Stimulated activated CD4-positive, alpha-beta T cell treated with anti-CD3 and anti-CD28 coated beads, Interleukin-4, amount 100 ng/mL, for 1 hour (primary cell): ENCODE data around the gene HNRNPA2B1.

Source experiments
- DNase-seq: peaks from one replicate; pipeline ENCODE4 v3.0.0-alpha.2; 2020

HNRNPA2B1 gene

DNA sequence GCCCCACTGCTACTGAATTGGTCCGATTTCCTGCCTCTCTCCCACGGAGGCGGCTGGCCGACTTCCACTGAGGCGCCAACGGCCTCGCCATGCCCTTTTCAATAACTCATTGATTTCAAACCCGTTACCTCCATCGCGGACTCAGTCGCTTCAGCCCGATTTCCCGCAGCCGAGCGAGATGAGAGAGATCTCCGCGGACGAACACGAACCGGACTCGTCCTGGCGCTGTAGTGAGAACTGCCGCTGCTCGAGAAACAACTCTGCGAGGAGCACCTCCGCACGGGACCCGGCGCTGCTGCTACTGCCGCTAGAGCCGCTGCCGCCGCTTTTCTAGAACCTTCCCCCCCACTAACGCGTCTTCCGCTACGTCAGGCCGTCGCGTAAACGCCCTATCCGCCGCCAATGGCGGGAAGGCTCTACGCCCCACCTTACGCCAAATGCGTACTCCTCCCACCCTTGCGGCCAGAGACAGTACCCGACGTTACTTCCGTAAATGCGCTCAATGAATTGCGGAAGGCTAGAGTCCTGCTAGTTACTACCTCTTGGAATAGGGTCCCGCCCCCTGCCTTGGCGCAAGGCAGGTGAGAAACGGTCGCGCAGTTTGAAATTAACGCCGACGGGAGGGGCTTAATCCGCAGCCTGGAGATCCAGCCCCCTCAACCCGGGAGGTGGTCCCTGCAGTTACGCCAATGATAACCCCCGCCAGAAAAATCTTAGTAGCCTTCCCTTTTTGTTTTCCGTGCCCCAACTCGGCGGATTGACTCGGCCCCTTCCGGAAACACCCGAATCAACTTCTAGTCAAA, at the start of gene HNRNPA2B1:
HNRNPA2B1 (minus strand) TSS at position 303 of the 803 bp plus-strand sequence; CDS start at position 134, 169 bp downstream.
- peak; percentile 94 for DNase-seq

DNA sequence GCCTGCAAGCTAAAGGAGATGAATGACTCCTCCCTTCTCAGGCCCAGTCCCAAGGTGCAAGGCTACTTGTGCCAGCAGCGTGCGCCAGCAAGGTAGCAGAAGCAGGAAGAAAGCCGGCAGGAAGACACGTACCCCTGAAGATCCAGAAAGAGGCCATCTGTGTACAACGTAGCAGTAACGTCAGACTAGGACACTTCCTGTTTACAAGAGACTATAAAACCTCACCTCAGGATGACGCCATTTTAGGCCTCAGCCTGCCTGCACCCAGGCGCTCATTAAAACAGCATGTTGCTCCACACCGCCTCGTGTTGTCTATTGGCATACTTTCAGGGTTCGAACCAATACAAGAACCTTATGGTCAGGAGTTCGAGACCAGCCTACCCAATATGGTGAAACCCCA, 49.7 kb upstream of the HNRNPA2B1 start:
- DNase-seq, result no peak

DNA sequence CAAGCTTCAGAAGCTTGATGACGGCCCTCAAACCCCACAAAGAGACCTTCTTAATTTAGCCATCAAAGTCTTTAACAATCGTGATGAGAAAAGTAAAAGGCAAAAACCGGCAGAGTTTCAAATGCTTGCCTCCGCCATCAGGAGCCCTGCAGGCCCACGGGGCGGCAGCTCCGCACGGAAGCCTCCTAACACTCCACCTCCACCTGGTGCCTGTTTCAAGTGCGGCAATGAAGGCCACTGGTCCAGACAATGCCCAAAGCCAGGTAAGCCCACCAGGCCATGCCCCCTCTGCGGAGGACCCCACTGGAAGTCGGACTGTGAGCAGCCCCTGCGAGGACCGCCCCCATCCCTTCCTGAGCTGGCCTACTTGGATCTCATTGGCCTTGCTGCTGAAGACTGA, 44.6 kb upstream of the HNRNPA2B1 start:
- no peak for DNase-seq

DNA sequence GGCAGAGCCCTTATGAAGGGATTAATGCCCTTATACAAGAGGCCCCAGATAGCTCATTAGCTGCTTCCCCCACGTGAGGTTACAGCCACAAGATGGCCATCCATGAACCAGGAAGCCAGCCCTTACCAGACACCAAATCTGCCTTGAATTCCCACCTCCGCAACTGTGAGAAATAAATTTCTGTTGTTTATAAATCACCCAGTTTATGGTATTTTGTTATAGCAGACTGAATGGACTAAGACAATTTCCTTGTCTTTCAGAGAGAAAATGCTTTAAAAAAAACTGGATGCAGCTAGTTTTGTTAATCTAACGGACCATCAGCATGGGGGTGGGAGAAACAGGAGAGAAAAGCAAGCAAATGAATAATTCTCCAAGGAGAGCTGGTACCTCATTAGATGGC, 37.5 kb upstream of the HNRNPA2B1 start:
- no peak for DNase-seq

DNA sequence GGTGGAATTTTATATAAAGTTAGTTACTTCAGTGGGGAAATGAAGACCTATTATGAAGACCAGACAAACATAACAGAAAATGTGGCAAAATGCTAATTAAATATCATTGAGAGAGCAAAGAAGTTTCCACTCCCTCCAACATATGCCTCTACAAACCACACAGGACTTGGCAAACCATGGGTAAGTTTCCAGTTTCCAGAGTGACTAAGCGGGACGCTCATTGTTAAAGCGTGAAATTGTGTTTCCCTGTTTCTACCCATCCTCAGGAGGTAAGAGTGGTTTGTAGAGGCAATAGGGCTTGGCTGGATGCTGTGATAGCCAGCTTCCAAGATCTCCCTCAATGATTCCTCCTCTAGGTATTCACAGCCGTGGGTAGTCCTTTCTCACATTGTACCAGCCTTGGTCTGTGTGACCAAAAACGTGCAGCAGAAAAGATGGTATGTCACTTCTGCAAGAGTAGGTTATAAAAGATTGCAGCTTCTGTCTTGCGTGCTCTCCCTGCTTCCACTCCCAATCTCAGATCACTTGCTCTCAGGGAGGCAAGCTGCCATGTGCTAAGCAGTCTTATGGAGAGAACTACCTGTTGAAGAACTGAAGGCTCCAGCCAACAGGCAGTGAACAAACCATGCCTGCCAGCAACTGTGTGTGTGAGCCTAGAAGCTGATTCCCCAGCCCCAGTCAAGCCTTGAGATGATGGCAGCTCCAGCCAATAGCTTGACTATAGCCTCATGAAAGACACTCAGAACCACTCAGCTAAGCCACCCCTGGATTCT, 36.7 kb upstream of the HNRNPA2B1 start:
- no peak for DNase-seq

DNA sequence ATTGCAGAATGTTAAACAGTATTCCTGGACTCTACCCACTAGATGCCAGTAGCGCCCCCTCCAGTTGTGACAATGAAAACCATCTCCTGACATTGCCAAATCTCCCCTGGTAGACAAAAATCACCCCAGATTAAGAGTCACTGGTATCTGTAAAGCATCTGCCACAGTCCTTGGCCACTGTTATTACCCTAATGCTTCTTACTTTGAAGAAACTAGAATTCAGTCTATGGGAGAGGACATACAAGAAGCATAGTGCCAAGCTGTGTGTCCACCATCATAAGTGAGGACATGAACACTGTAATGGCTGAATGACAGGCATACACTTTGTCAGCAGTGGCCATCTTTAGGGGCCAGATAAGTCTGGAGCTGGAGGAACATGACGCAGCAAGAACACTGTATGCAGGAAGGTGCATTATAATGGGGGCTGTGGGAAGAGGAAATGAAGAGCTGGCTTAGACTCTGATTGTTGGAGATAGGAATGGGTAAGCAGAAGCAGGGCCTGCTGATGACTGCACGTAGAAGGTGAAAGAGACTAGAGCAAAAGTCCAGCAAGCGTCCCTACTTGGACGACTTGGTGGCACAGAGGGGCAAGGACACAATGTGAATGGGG, 33.5 kb upstream of the HNRNPA2B1 start:
- DNase-seq, result no peak

DNA sequence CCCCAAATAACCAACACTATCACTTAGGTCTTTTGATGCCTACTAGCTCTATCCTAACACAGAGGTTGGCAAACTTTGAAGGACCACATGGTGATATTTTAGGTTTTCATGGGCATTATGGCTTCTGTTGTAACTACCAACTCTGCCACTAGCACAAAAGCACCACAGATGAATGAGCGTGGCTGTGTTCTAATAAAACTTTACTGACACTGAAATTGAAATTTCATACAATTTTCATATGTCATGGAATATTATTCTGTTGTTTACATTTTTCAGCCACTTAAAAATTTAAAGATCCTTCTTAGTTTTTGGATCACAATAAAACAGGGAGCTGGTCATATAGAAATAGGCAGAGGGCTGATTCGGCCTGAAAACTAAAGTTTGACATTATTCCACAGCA, 27.4 kb upstream of the HNRNPA2B1 start:
- DNase-seq, result no peak

DNA sequence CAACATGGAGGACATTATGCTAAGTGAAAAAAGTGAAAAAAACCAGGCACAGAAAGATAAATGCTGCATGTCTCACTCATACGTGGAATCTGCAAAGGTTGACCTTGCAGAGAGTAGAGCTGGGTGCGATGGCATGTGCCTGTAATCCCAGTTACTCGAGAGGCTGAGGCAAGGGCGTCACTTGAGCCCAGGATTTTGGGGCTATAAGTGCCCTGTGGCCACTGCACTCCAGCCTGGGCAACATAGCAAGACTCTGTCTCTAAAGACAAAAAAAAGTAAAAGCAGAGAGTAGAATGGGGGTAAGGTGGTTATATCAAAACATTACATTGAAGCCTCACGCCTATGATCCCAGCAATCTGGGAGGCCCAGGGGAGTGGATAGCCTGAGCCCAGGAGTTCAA, 23.8 kb upstream of the HNRNPA2B1 start:
- no peak for DNase-seq

DNA sequence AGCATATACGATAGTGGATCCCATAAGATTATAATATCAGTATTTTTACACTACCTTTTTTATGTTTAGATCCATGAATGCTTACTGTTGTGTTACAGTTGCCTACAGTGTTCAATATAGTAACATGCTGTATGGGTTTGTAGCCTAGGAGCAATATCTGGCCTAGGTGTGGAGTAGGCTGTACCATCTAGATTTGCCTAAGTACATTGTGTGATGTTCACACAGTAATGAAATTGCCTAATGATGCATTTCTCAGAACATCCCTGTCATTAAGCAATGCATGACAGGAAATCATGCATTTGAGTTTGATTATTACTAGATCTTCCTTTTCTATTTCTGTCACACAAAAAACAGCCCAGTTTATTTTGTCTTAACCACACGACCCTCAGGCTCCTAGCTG, 15.5 kb upstream of the HNRNPA2B1 start:
- DNase-seq, result no peak

DNA sequence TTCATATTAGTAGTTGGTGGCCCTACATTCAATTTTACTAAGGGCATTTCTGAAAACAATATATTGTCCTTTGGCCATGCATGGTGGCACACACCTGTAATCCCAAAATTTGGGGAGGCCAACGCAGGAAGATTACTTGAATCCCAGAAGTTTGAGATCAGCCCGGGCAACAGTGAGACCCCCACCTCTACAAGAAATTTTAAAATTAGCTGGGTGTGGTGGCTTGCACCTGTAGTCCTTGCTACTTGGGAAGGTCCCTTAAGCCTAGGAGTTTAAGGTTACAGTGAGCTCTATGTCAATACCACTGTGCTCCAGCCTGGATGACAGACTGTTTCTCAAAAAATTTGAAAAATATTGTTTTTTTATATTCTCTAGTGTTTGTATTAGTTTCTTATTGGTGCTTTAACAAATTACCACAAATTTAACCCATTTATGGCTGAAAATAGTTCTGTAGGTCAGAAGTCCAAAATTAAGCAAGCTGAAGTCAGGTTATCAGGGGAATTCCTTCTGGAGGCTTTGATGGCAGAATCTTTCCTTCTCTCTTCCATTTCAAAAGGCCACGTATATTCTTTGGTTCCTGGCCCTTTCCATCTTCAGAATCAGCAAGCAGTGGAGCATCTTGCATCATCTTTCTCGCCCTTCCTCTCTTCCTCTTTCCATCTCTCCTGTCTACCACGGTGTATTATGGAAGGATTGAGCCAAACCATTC, 13.4 kb upstream of the HNRNPA2B1 start:
- no peak for DNase-seq

DNA sequence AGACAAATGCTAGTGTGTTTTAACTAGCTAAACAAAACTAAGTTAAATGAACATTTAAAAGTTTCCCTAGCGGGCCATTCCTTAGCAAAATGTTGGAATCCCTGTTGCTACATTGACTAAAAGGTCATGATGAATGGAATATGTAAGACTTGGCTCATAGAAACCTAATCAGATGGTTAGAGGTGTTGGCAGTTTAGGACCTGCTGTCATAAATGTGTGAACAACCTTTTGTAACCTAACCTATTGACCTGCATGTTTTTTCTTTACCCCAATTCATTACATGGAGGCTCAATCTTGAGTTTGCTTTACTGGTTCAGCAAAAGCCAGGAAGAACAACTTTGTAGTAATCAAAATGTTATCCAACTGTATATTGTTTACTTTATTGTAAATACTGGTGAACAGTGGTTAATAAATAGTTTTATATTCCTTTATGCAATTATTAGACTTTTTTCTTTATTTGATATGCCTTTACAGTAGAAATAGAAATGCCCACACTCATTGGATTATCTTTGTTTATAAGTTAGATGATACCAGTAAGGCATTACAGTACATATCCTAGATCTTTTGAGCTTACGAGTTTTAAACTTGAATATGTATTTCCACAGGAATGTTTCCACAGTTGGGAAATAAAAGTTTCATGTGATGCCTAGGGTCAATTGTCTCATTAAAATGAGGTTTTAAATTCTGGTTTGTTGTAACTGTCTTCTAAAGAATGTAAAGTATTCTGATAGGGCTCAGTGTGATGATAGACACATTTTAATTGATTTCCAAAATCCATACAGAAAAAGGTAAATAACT, 12.6 kb upstream of the HNRNPA2B1 start:
- no peak for DNase-seq

DNA sequence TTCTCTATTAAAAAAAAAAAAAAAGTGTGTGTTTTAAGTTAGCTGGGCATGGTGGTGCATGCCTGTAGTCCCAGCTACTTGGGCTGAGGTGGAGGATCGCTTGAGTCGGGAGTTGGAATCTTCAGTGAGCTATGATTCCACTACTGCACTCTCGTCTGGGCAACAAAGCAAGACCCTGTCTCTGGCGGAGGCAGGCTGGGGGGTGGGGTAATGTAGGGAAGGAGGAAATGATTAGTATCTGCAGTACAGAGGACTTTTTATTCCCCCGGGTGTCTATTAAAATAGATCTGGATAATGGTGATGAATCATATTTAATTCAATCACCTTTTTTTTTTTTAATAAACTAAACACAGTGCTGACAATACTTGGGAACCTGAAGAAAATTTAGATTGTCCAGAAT, 7.5 kb upstream of the HNRNPA2B1 start:
- DNase-seq, result no peak

DNA sequence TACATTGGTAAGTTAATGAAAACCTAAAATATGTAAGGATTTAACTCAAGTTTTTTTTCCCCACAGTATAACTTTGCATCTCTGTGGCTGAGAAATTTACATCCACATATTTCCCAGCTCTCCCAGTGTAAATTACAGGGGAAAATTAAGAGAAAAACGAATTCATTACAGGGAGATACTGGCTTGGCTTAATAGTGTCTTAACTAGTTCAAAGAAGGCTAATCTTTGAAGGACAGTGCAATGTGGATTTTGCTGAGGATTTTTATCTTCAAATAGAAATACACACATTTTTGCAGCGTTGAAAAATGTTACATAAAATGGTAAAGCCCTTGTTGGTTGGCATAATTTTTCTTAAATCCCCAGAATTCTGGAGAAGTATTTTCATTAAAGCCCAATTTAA, 2.5 kb upstream of the HNRNPA2B1 start:
- no peak for DNase-seq

DNA sequence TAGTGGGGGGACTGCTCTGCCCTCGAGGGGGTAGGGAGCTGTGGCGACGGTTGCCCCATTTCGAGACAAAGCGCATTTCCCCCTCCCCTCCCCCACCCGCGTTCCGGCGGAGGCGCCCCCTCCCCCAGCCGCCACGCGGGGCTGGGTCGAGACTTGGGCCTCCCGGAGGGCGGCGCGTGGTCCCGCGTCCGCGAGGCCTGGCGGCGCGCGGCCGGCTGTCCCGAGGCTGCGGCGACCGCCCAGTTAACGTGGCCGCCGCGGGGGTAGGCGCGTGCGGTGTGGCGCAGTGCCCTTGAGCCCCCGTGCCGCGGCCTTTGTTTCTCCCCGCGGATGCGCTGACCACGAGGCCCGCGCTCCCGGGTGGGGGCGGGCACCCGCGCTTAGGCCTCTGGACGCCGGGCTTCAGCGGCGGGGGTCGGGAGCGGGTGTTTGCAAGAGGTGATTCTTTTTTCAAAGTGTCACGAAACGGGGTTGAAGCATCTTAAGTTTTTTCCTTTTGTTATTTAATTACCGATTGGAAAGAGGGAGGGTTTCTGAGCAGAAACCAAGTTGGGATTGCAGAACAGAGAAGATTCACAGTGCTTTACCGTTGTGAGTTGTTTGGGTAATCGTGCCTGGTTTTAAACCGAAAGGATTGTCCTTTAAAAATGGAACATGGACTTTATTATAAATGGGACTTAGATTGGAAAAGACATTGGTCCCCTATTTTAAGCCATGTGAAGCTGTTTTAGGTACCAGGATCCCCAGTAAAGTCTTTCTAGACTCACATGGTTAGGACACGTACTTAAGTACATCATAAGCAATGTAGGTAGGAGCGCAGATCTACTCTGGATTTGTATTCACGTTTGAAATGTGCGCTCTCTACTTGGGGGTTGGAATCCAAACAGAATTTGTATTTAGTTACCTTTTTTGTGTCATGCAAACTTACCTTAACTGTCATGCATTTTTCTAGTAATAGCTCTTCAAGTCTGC, 1.8 kb upstream of the HNRNPA2B1 start:
- peak; percentile 73 for DNase-seq

DNA sequence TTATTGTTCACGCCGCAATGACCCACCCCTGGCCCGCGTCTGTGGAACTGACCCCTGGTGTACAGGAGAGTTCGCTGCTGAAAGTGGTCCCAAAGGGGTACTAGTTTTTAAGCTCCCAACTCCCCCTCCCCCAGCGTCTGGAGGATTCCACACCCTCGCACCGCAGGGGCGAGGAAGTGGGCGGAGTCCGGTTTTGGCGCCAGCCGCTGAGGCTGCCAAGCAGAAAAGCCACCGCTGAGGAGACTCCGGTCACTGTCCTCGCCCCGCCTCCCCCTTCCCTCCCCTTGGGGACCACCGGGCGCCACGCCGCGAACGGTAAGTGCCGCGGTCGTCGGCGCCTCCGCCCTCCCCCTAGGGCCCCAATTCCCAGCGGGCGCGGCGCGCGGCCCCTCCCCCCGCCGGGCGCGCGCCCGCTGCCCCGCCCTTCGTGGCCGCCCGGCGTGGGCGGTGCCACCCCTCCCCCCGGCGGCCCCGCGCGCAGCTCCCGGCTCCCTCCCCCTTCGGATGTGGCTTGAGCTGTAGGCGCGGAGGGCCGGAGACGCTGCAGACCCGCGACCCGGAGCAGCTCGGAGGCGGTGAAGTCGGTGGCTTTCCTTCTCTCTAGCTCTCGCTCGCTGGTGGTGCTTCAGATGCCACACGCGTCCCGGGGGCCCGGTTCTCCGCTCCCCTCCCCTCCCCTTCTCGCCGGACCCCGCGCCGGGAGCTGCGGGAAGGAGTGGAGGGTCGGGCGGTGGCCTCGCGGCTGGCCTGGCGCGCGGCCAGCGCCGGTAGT, 887 bp upstream of the HNRNPA2B1 start, which contains the start of gene CBX3:
CBX3 (plus strand) TSS at position 499 of the 772 bp plus-strand sequence. CDS start 1,254 bp downstream, outside the sequence.
- DNase-seq, result peak; percentile 82

DNA sequence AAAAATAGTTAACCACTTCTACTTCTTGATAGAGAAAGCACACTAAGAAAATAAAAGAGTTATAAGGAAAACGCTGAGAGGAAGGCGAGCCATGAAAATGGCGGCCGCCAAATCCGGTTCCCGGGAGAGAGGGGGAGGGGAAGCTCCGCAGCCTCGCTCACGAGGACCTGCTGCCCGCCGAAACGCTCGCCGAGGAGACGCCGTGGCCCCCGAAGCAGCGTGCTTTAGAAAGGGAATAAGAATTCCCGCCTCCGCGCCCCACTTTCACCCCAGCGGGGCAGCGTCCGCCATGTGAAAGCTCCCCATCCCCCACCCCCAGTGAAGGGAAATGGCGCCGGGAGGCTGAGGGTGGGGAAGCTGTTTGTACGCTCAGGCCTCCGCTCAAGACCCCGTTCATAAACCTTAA, 505 bp downstream of the HNRNPA2B1 start:
- DNase-seq, result peak; percentile 78

DNA sequence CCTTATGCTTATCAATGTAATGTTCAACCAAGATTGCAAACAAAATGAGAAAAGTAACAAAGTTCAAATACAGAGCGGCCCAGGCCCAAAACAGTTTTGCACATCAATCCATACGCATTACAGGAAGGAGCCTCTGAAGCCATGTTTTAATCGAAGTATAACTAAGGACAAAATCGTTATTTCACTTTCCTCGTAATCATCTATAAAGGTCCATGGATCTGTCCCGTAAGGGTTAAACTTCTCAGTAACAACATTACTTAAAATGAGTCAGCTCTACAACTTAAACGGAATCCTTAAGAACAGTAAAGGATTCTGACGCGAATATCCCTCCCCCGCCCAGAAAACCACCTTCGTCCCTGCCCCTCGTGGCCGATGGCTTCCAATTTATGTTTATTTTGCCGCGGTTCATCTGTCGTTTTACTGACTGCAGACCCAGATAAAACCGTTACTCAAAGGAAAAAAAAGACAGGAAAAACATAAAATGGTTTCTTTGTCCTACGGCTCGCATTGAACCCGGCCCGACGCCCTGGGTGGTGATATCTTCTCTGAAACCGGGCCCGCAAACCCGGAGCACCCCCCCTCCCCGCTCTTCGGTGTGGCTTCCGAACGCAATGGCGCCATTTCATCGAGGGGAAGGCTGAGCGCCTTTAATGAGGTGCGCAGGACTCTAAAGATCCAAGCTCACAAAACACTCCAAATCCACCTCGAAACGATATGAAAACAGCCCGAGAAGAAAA, 1.1 kb downstream of the HNRNPA2B1 start:
- peak; percentile 64 for DNase-seq

DNA sequence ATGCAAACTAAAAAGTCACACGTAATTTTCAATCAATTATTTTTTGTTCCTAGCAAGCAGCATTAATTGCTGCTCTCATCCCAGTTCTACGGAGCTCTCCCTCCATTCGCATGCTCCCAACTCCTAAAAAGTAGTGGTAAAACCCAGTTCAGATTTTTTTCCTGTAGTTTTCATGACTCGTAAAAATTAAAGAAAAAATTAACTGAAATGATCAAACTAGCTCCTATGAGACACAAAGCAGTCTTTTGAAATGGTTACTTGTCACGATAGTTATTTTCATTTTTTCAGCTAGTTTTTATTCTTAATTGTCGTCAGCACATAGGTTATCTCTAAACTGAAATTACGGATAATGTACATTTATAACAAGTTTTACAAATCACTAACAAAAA, 1.8 kb downstream of the HNRNPA2B1 start:
- DNase-seq, result no peak

DNA sequence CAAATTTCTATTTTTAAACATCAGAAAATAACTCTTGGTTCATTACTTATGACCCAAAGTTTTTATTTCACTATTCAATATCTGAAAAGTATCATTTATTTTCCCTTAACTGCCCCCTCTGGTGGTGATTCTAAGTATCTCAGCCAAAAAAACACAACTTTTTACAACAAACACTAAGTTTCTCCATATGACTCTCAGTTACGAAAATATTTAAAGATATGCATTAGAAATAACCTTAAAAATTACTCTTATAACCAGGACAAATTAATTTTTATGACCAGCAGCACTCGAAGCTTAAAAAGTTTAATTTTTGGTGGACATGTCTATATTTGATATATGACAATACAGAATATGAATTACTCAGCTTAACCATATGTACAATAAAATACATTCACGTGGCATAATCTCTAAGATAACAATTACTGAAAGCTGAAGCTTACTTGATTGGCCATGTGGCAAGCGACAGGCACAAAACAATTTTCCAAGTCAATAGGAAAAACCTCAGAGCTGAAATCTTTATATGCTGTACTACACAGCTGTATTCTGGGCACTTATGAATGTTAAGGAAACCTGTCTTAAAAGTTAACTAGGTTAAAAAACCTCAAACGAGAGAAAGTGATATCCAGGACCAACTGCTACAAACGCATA, 2.3 kb downstream of the HNRNPA2B1 start:
- DNase-seq, result no peak
